SK-N-SH treated with all-trans-retinoic acid at 6 μM for 48 hours (cell line): ENCODE measurements around the gene FBXW11.

Experiments used
- ATAC-seq: fragments of 200-7000 bp; cut with Tn5 transposase; 3 replicates; pipeline ENCODE4 v1.9.1; 2020; ENCODE audit warnings: mild to moderate bottlenecking, moderate library complexity
- ARNTL ChIP-seq: fragments of 450-650 bp; formaldehyde crosslinking; IDR thresholded peaks from 2 replicates; pipeline ENCODE4 v1.5.0; 2020; ENCODE audit warnings: low read depth, mild to moderate bottlenecking, moderate library complexity, borderline replicate concordance
- BACH2 ChIP-seq: fragments of 250-450 bp; sonication (Bioruptor Pico); IDR thresholded peaks from 2 replicates; pipeline ENCODE4 v1.9.0; 2021; ENCODE audit warnings: mild to moderate bottlenecking, borderline replicate concordance
- CSDC2 ChIP-seq: fragments of 250-450 bp; sonication (Bioruptor Pico); IDR thresholded peaks from 2 replicates; pipeline ENCODE4 v1.5.0; 2020; ENCODE audit warnings: mild to moderate bottlenecking, moderate library complexity
- ESRRG ChIP-seq: fragments of 250-450 bp; sonication (Bioruptor Pico); IDR thresholded peaks from 2 replicates; pipeline ENCODE4 v1.6.1; 2021; ENCODE audit warnings: mild to moderate bottlenecking
- ISL1 ChIP-seq: fragments of 250-450 bp; sonication (Bioruptor Pico); IDR thresholded peaks from 2 replicates; pipeline ENCODE4 v2.1.2; 2022; ENCODE audit warnings: mild to moderate bottlenecking, moderate library complexity
- OSR1 ChIP-seq: fragments of 250-450 bp; sonication (Bioruptor Pico); IDR thresholded peaks from 2 replicates; pipeline ENCODE4 v1.8.0; 2022; ENCODE audit warnings: moderate library complexity, mild to moderate bottlenecking, inconsistent platforms
- PPARA ChIP-seq: fragments of 250-450 bp; sonication (Bioruptor Pico); IDR thresholded peaks from 2 replicates; pipeline ENCODE4 v1.5.0; 2020; ENCODE audit warnings: mild to moderate bottlenecking, borderline replicate concordance
- RARB ChIP-seq: fragments of 250-450 bp; sonication (Bioruptor Pico); IDR thresholded peaks from 2 replicates; pipeline ENCODE4 v1.8.0; 2021; ENCODE audit warnings: mild to moderate bottlenecking, moderate library complexity
- SNAI2 ChIP-seq: fragments of 250-450 bp; sonication (Bioruptor Pico); IDR thresholded peaks from 2 replicates; pipeline ENCODE4 v1.5.0; 2020; ENCODE audit warnings: mild to moderate bottlenecking, moderate library complexity
- TCF4 ChIP-seq: fragments of 250-450 bp; sonication (Bioruptor Pico); IDR thresholded peaks from 2 replicates; pipeline ENCODE4 v1.8.0; 2021; ENCODE audit warnings: mild to moderate bottlenecking, moderate library complexity, borderline replicate concordance
- TOX ChIP-seq: fragments of 250-450 bp; sonication (Bioruptor Pico); IDR thresholded peaks from 2 replicates; pipeline ENCODE4 v1.8.0; 2021; ENCODE audit warnings: mild to moderate bottlenecking, moderate library complexity, borderline replicate concordance
- TSHZ2 ChIP-seq: fragments of 250-450 bp; sonication (Bioruptor Pico); IDR thresholded peaks from 2 replicates; pipeline ENCODE4 v1.5.0; 2020; ENCODE audit warnings: mild to moderate bottlenecking, moderate library complexity
- ZC3H10 ChIP-seq: fragments of 250-450 bp; sonication (Bioruptor Pico); IDR thresholded peaks from 2 replicates; pipeline ENCODE4 v1.5.1; 2021; ENCODE audit warnings: mild to moderate bottlenecking, moderate library complexity
- ZFP3 ChIP-seq: fragments of 250-450 bp; sonication (Bioruptor Pico); IDR thresholded peaks from 2 replicates; pipeline ENCODE4 v1.5.0; 2020; ENCODE audit warnings: mild to moderate bottlenecking, moderate library complexity
- ZFP30 ChIP-seq: fragments of 450-650 bp; formaldehyde crosslinking; IDR thresholded peaks from 2 replicates; pipeline ENCODE4 v1.5.0; 2022; ENCODE audit warnings: mild to moderate bottlenecking, moderate library complexity
- ZNF565 ChIP-seq: fragments of 450-650 bp; formaldehyde crosslinking; conservative IDR thresholded peaks from 2 replicates; pipeline ENCODE4 v1.5.0; 2020; ENCODE audit warnings: low read depth, mild to moderate bottlenecking, moderate library complexity
- ZNF70 ChIP-seq: fragments of 450-650 bp; formaldehyde crosslinking; IDR thresholded peaks from 2 replicates; pipeline ENCODE4 v1.5.0; 2020; ENCODE audit warnings: mild to moderate bottlenecking, moderate library complexity
- ZNF8 ChIP-seq: fragments of 450-650 bp; formaldehyde crosslinking; IDR thresholded peaks from 2 replicates; pipeline ENCODE4 v1.5.0; 2020; ENCODE audit warnings: mild to moderate bottlenecking, moderate library complexity
- TF ChIP-seq, protein P1 (sequence below): fragments of 250-450 bp; sonication (Bioruptor Pico); IDR thresholded peaks from 2 replicates; pipeline ENCODE4 v1.8.0; 2021; ENCODE audit warnings: low read depth, mild to moderate bottlenecking, moderate library complexity, borderline replicate concordance
- TF ChIP-seq, protein P2 (sequence below): fragments of 250-450 bp; sonication (Bioruptor Pico); IDR thresholded peaks from 2 replicates; pipeline ENCODE4 v1.8.0; 2020; ENCODE audit warnings: mild to moderate bottlenecking, moderate library complexity, borderline replicate concordance
- TF ChIP-seq, protein P3 (sequence below): fragments of 250-450 bp; sonication (Bioruptor Pico); IDR thresholded peaks from 2 replicates; pipeline ENCODE4 v1.5.1; 2021; ENCODE audit warnings: mild to moderate bottlenecking, moderate library complexity
- TF ChIP-seq, protein P4 (sequence below): fragments of 250-450 bp; sonication (Bioruptor Pico); IDR thresholded peaks from 2 replicates; pipeline ENCODE4 v1.5.1; 2020; ENCODE audit warnings: low read depth, mild to moderate bottlenecking, moderate library complexity

Gene FBXW11

DNA sequence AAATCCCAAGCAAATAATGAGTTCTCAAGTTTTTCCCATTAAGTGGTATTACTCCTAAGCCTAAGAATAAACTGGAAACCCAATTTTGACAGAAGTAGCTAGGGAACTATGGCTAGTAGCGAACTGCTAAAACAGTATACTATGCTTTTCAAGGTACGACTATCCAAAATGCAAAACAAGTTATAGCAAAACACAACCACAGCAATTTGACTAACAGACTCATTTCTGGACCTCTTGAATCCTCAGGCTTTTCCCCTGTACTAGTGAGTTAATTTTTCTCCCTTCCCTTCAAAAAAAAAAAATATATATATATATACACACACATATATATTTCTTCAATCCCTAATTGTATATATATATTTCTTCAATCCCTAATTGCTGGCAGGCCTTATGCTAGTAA, 7.3 kb downstream of the FBXW11 start:
- no peak for ATAC-seq
- no peak for TF ChIP-seq CSDC2 (CRISPR knock-in tag)
- TF ChIP-seq SNAI2 (CRISPR knock-in tag): no peak
- no peak for TF ChIP-seq ZNF8 (CRISPR knock-in tag)
- TF ChIP-seq, protein P1, sequence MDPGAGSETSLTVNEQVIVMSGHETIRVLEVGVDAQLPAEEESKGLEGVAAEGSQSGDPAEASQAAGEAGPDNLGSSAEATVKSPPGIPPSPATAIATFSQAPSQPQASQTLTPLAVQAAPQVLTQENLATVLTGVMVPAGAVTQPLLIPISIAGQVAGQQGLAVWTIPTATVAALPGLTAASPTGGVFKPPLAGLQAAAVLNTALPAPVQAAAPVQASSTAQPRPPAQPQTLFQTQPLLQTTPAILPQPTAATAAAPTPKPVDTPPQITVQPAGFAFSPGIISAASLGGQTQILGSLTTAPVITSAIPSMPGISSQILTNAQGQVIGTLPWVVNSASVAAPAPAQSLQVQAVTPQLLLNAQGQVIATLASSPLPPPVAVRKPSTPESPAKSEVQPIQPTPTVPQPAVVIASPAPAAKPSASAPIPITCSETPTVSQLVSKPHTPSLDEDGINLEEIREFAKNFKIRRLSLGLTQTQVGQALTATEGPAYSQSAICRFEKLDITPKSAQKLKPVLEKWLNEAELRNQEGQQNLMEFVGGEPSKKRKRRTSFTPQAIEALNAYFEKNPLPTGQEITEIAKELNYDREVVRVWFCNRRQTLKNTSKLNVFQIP (CRISPR knock-in tag): no peak
- no peak for TF ChIP-seq ZFP30 (CRISPR knock-in tag)
- TF ChIP-seq PPARA (CRISPR knock-in tag): no peak
- no peak for TF ChIP-seq BACH2 (CRISPR knock-in tag)
- no peak for TF ChIP-seq ESRRG (CRISPR knock-in tag)
- no peak for TF ChIP-seq ARNTL
- TF ChIP-seq ZFP3 (CRISPR knock-in tag): no peak

DNA sequence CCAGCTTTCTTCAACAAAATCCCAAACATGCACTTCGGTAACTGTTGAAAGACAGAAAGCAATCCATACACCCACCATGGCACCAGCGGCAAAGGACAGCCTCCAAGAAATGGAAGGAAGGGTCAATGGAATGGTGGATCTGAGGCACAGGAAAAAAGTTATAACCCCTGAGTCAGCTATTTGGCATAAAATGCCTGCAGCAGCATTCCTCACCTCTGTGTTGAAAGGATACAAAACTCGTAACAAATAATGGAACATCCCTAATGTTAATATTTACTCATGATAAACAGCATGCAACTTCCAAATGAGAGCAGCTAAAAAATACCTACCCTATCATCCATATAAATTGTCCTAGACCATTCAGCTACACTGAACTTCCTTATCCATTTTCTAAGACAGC, 9.4 kb downstream of the FBXW11 start:
- TF ChIP-seq, protein P2, sequence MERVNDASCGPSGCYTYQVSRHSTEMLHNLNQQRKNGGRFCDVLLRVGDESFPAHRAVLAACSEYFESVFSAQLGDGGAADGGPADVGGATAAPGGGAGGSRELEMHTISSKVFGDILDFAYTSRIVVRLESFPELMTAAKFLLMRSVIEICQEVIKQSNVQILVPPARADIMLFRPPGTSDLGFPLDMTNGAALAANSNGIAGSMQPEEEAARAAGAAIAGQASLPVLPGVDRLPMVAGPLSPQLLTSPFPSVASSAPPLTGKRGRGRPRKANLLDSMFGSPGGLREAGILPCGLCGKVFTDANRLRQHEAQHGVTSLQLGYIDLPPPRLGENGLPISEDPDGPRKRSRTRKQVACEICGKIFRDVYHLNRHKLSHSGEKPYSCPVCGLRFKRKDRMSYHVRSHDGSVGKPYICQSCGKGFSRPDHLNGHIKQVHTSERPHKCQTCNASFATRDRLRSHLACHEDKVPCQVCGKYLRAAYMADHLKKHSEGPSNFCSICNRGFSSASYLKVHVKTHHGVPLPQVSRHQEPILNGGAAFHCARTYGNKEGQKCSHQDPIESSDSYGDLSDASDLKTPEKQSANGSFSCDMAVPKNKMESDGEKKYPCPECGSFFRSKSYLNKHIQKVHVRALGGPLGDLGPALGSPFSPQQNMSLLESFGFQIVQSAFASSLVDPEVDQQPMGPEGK (CRISPR knock-in tag): no peak
- no peak for TF ChIP-seq RARB (CRISPR knock-in tag)
- TF ChIP-seq TSHZ2: no peak
- TF ChIP-seq CSDC2 (CRISPR knock-in tag): no peak
- TF ChIP-seq, protein P3, sequence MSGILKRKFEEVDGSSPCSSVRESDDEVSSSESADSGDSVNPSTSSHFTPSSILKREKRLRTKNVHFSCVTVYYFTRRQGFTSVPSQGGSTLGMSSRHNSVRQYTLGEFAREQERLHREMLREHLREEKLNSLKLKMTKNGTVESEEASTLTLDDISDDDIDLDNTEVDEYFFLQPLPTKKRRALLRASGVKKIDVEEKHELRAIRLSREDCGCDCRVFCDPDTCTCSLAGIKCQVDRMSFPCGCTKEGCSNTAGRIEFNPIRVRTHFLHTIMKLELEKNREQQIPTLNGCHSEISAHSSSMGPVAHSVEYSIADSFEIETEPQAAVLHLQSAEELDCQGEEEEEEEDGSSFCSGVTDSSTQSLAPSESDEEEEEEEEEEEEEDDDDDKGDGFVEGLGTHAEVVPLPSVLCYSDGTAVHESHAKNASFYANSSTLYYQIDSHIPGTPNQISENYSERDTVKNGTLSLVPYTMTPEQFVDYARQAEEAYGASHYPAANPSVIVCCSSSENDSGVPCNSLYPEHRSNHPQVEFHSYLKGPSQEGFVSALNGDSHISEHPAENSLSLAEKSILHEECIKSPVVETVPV (CRISPR knock-in tag): no peak
- TF ChIP-seq BACH2 (CRISPR knock-in tag): no peak
- TF ChIP-seq ZNF70 (CRISPR knock-in tag): no peak
- TF ChIP-seq TOX (CRISPR knock-in tag): no peak
- no peak for TF ChIP-seq ZC3H10 (CRISPR knock-in tag)
- TF ChIP-seq PPARA (CRISPR knock-in tag): no peak
- no peak for ATAC-seq

DNA sequence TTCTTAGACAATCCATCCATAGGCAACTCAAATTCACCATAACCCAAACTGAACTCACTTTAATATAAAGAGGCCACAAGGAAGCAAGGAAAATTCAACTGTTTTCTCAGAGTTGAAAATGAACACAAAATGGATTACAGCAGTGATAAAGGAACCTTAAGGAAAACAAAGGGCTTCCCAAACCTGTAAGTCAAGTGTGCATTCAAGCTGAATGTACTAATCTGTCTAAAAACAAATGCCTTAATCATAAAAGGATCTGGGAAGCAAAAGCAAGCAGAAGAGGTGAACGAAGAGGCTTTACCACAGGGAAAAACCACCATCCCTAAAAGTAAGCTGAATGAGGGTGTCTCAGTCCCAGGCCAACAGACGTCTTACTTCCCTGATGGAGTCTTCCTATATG, 13.6 kb downstream of the FBXW11 start:
- TF ChIP-seq ZNF8 (CRISPR knock-in tag): no peak
- TF ChIP-seq ARNTL: no peak
- TF ChIP-seq RARB (CRISPR knock-in tag): no peak
- TF ChIP-seq OSR1: no peak
- no peak for ATAC-seq

DNA sequence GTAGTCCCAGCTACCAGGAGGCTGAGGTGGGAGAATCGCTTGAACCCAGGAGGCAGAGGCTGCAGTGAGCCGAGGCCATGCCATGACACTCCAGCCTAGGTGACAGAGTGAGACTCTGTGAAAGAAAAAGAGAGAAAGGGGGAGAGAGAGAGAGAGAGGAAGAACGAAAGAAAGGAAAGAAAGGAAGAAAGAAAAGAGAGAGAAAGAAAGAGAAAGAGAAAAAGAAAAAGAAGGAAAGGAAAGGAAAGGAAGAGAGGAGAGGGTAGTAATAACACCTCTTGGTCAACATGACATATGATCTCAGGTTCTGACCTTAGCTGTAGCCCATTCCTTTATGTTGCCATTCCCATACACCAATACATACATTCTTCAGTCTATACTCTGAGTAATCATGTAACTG, 14.1 kb downstream of the FBXW11 start:
- TF ChIP-seq ZNF565 (CRISPR knock-in tag) (no peak), TCF4 (CRISPR knock-in tag) (no peak), ISL1 (CRISPR knock-in tag) (no peak)
- TF ChIP-seq, protein P1 (CRISPR knock-in tag): no peak
- TF ChIP-seq, protein P2 (CRISPR knock-in tag): no peak
- TF ChIP-seq, protein P4, sequence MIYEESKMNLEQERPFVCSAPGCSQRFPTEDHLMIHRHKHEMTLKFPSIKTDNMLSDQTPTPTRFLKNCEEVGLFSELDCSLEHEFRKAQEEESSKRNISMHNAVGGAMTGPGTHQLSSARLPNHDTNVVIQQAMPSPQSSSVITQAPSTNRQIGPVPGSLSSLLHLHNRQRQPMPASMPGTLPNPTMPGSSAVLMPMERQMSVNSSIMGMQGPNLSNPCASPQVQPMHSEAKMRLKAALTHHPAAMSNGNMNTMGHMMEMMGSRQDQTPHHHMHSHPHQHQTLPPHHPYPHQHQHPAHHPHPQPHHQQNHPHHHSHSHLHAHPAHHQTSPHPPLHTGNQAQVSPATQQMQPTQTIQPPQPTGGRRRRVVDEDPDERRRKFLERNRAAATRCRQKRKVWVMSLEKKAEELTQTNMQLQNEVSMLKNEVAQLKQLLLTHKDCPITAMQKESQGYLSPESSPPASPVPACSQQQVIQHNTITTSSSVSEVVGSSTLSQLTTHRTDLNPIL (CRISPR knock-in tag): no peak
- TF ChIP-seq, all 23 proteins: peak for 0
- ATAC-seq: no peak
